Measurements from ENCODE around the gene DNAJC10.

Gene DNAJC10

DNA sequence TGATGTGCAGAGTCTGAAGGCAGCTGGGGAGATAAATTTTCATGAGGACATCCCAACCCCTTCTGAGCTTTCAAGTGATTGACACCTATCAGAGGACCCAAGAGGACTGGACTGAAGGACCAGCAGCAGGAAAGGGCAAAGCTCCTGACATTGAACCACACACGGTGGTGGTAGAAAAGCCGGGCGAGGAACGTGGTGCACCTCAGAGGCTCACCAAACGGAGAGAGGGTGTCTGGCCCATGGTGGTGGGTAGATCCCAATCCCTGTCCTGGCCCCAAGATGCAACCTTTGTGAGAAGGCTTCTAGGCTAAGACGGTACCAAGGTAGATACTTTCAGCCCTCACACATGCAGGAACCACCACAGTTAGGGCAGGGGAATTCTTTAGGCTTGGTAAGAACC, 98.3 kb downstream of the DNAJC10 start:
- Histone ChIP-seq H3K27ac (replicated peaks; ENCODE audit: low read length) (no peak overlapping the region), H2BK15ac (ENCODE audit: low read length) (no peak overlapping the region), H3K9me3 (replicated peaks in 1 of 2; ENCODE audit: control insufficient read depth in 2 of 2, insufficient read depth in 1 of 2, low read depth in 1 of 2, low read length in 2 of 2) (peaks cover 0 to 3% of the 10 kb centered on the region in 2 donors), H3K36me3 (replicated peaks in 1 of 2; ENCODE audit: control insufficient read depth in 2 of 2, insufficient read depth in 2 of 2, low read length in 2 of 2) (no peaks in the 10 kb centered on the region), H3K27me3 (ENCODE audit: control insufficient read depth in 3 of 3, insufficient read depth in 3 of 3, low read depth in 1 of 3, low read length in 3 of 3) (no peaks in the 10 kb centered on the region), H2BK5ac (ENCODE audit: low read length) (no peak overlapping the region), H3K79me1 (ENCODE audit: low read depth, low read length) (no peaks in the 10 kb centered on the region), H3K23ac (ENCODE audit: low read depth, low read length, poor library complexity) (no peak overlapping the region), H3K14ac (ENCODE audit: low read length) (no peak overlapping the region), H3K18ac (ENCODE audit: low read length) (peak overlapping the region; percentile 0), H4K8ac (ENCODE audit: low read depth, low read length) (no peak overlapping the region), H2AK5ac (ENCODE audit: low read depth, low read length) (no peak overlapping the region), H2AFZ (ENCODE audit: low read length) (no peak overlapping the region), H3K4me3 (ENCODE audit: low read length in 2 of 2) (no peak overlapping the region), H4K91ac (ENCODE audit: low read depth, low read length, poor library complexity) (no peak overlapping the region), H3K4ac (ENCODE audit: low read length) (no peak overlapping the region), H3K4me1 (ENCODE audit: control insufficient read depth in 2 of 2, insufficient read depth in 1 of 2, low read depth in 1 of 2, low read length in 2 of 2) (peaks cover 5 to 16% of the 10 kb centered on the region in 2 donors), H3K4me2 (ENCODE audit: insufficient read depth, low read length, poor library complexity, severe bottlenecking) (no peak overlapping the region), H2BK12ac (ENCODE audit: low read length) (peak overlapping the region; percentile 2), H2BK120ac (ENCODE audit: low read depth, low read length) (no peak overlapping the region), H3K9ac (ENCODE audit: low read depth, low read length, poor library complexity) (no peak overlapping the region)
- no CpG with 5 or more reads among the region's 6 CpGs for WGBS, 2 donors (ENCODE audit: extremely low coverage in 2 of 2, insufficient read length in 2 of 2, insufficient replicate concordance in 1 of 2)
- DNase-seq (ENCODE audit: low spot score), result no peak

GRCh38 chr2:182814804-182815203, 98.7 kb downstream of the DNAJC10 start:
- Histone ChIP-seq H3K36me3 (replicated peaks in 1 of 2; ENCODE audit: control insufficient read depth in 2 of 2, insufficient read depth in 2 of 2, low read length in 2 of 2) (no peaks in the 10 kb centered on the region), H3K23ac (ENCODE audit: low read depth, low read length, poor library complexity) (no peak overlapping the region), H3K4me1 (ENCODE audit: control insufficient read depth in 2 of 2, insufficient read depth in 1 of 2, low read depth in 1 of 2, low read length in 2 of 2) (peaks cover 7 to 16% of the 10 kb centered on the region in 2 donors), H4K91ac (ENCODE audit: low read depth, low read length, poor library complexity) (no peak overlapping the region), H4K8ac (ENCODE audit: low read depth, low read length) (no peak overlapping the region), H3K27ac (replicated peaks; ENCODE audit: low read length) (no peak overlapping the region), H3K4me3 (ENCODE audit: low read length in 2 of 2) (no peak overlapping the region), H3K18ac (ENCODE audit: low read length) (peak overlapping the region; percentile 0), H2BK120ac (ENCODE audit: low read depth, low read length) (no peak overlapping the region), H3K4ac (ENCODE audit: low read length) (no peak overlapping the region), H3K9ac (ENCODE audit: low read depth, low read length, poor library complexity) (no peak overlapping the region), H2BK15ac (ENCODE audit: low read length) (no peak overlapping the region), H3K79me1 (ENCODE audit: low read depth, low read length) (no peaks in the 10 kb centered on the region), H3K9me3 (replicated peaks in 1 of 2; ENCODE audit: control insufficient read depth in 2 of 2, insufficient read depth in 1 of 2, low read depth in 1 of 2, low read length in 2 of 2) (peaks cover 0 to 3% of the 10 kb centered on the region in 2 donors), H3K4me2 (ENCODE audit: insufficient read depth, low read length, poor library complexity, severe bottlenecking) (no peak overlapping the region), H3K14ac (ENCODE audit: low read length) (no peak overlapping the region), H2BK5ac (ENCODE audit: low read length) (no peak overlapping the region), H3K27me3 (ENCODE audit: control insufficient read depth in 3 of 3, insufficient read depth in 3 of 3, low read depth in 1 of 3, low read length in 3 of 3) (no peaks in the 10 kb centered on the region), H2BK12ac (ENCODE audit: low read length) (peak overlapping the region; percentile 2), H2AFZ (ENCODE audit: low read length) (no peak overlapping the region), H2AK5ac (ENCODE audit: low read depth, low read length) (no peak overlapping the region)
- DNase-seq (ENCODE audit: low spot score), result no peak
- WGBS, 2 donors (ENCODE audit: extremely low coverage in 2 of 2, insufficient read length in 2 of 2, insufficient replicate concordance in 1 of 2), result no CpG with 5 or more reads among the region's 3 CpGs

DNA sequence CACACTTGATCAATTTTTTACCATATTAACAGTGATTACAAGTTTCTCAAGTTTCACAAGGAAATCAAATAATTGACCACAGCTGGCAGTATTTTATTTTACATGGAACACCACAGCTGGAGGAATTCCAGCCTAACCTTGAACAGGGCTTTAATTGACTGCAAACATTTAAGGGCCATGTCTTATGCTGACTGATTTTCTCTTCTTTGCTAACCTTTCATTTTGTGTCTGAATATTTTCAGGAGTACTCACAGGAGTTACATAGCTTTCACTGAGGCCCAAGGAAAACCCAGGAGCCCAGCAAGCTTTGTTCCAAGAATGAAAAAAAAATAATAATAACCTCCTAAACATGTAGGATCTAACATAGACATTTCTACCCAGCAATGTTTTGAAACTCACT, 100.8 kb downstream of the DNAJC10 start:
- Histone ChIP-seq H3K4me3 (ENCODE audit: low read length in 2 of 2) (no peak overlapping the region), H2BK5ac (ENCODE audit: low read length) (no peak overlapping the region), H3K27ac (replicated peaks; ENCODE audit: low read length) (no peak overlapping the region), H4K91ac (ENCODE audit: low read depth, low read length, poor library complexity) (no peak overlapping the region), H3K27me3 (ENCODE audit: control insufficient read depth in 3 of 3, insufficient read depth in 3 of 3, low read depth in 1 of 3, low read length in 3 of 3) (no peaks in the 10 kb centered on the region), H3K4me1 (ENCODE audit: control insufficient read depth in 2 of 2, insufficient read depth in 1 of 2, low read depth in 1 of 2, low read length in 2 of 2) (peaks cover 9 to 16% of the 10 kb centered on the region in 2 donors), H3K23ac (ENCODE audit: low read depth, low read length, poor library complexity) (no peak overlapping the region), H2AFZ (ENCODE audit: low read length) (peak overlapping the region; percentile 9), H2AK5ac (ENCODE audit: low read depth, low read length) (no peak overlapping the region), H3K14ac (ENCODE audit: low read length) (no peak overlapping the region), H3K4ac (ENCODE audit: low read length) (no peak overlapping the region), H3K4me2 (ENCODE audit: insufficient read depth, low read length, poor library complexity, severe bottlenecking) (no peak overlapping the region), H4K8ac (ENCODE audit: low read depth, low read length) (no peak overlapping the region), H2BK120ac (ENCODE audit: low read depth, low read length) (no peak overlapping the region), H3K18ac (ENCODE audit: low read length) (no peak overlapping the region), H2BK12ac (ENCODE audit: low read length) (no peak overlapping the region), H3K9ac (ENCODE audit: low read depth, low read length, poor library complexity) (no peak overlapping the region), H3K9me3 (replicated peaks in 1 of 2; ENCODE audit: control insufficient read depth in 2 of 2, insufficient read depth in 1 of 2, low read depth in 1 of 2, low read length in 2 of 2) (no peaks in the 10 kb centered on the region), H3K36me3 (replicated peaks in 1 of 2; ENCODE audit: control insufficient read depth in 2 of 2, insufficient read depth in 2 of 2, low read length in 2 of 2) (no peaks in the 10 kb centered on the region), H3K79me1 (ENCODE audit: low read depth, low read length) (no peaks in the 10 kb centered on the region), H2BK15ac (ENCODE audit: low read length) (no peak overlapping the region)
- DNase-seq (ENCODE audit: low spot score), result no peak

DNA sequence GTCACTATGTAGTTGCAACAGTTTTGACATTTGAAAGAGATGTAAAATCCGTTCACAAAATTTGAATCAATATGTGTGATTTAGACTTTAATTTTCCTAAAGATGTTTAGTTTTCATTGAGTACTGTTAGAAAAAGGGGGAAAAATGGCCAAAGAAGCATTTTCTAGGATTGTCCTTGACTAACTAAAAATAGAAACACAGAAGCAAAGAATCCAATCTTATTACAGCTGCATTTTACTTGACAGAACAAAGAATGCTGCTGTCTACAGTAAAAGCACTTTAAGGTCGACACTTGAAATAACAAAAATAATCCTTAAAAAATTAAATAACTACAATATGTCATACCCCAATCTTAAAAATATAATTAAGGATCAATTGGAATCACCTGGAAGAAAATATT, 101.5 kb downstream of the DNAJC10 start:
- no peak overlapping the region for H4K8ac ChIP-seq (ENCODE audit: low read depth, low read length)

More for the DNA sequence above, 101.5 kb downstream of the DNAJC10 start:
- Histone ChIP-seq H2BK120ac (ENCODE audit: low read depth, low read length) (no peak overlapping the region), H3K27ac (replicated peaks; ENCODE audit: low read length) (no peak overlapping the region), H2BK12ac (ENCODE audit: low read length) (no peak overlapping the region), H2AFZ (ENCODE audit: low read length) (no peak overlapping the region), H3K36me3 (replicated peaks in 1 of 2; ENCODE audit: control insufficient read depth in 2 of 2, insufficient read depth in 2 of 2, low read length in 2 of 2) (no peaks in the 10 kb centered on the region), H3K23ac (ENCODE audit: low read depth, low read length, poor library complexity) (no peak overlapping the region), H3K18ac (ENCODE audit: low read length) (no peak overlapping the region), H2BK5ac (ENCODE audit: low read length) (no peak overlapping the region), H2BK15ac (ENCODE audit: low read length) (no peak overlapping the region), H4K91ac (ENCODE audit: low read depth, low read length, poor library complexity) (no peak overlapping the region), H3K14ac (ENCODE audit: low read length) (no peak overlapping the region), H3K4ac (ENCODE audit: low read length) (no peak overlapping the region), H2AK5ac (ENCODE audit: low read depth, low read length) (no peak overlapping the region), H3K9ac (ENCODE audit: low read depth, low read length, poor library complexity) (no peak overlapping the region), H3K79me1 (ENCODE audit: low read depth, low read length) (no peaks in the 10 kb centered on the region), H3K27me3 (ENCODE audit: control insufficient read depth in 3 of 3, insufficient read depth in 3 of 3, low read depth in 1 of 3, low read length in 3 of 3) (no peaks in the 10 kb centered on the region), H3K4me1 (ENCODE audit: control insufficient read depth in 2 of 2, insufficient read depth in 1 of 2, low read depth in 1 of 2, low read length in 2 of 2) (peaks cover 9 to 16% of the 10 kb centered on the region in 2 donors), H3K9me3 (replicated peaks in 1 of 2; ENCODE audit: control insufficient read depth in 2 of 2, insufficient read depth in 1 of 2, low read depth in 1 of 2, low read length in 2 of 2) (no peaks in the 10 kb centered on the region), H3K4me2 (ENCODE audit: insufficient read depth, low read length, poor library complexity, severe bottlenecking) (no peak overlapping the region), H3K4me3 (ENCODE audit: low read length in 2 of 2) (no peak overlapping the region)
- WGBS, 2 donors (ENCODE audit: extremely low coverage in 2 of 2, insufficient read length in 2 of 2, insufficient replicate concordance in 1 of 2), result no CpG with 5 or more reads among the region's 2 CpGs
- no peak for DNase-seq (ENCODE audit: low spot score)

Measured in neuronal stem cell (in vitro differentiated cells).